HL-60/S4 treated with phorbol 12-myristate 13-acetate at 8.2 ng/mL for 4 days and 3 days (cell line): ENCODE results near the gene DPP6.

ENCODE experiments used
- in situ Hi-C: fragments of 300-500 bp; cut with MboI; formaldehyde crosslinking; loops from 2 replicates; pipeline ENCODE4 v1.15.0; 2022; ENCODE audit warnings: low sequenced_read_pairs

DPP6 gene

DNA sequence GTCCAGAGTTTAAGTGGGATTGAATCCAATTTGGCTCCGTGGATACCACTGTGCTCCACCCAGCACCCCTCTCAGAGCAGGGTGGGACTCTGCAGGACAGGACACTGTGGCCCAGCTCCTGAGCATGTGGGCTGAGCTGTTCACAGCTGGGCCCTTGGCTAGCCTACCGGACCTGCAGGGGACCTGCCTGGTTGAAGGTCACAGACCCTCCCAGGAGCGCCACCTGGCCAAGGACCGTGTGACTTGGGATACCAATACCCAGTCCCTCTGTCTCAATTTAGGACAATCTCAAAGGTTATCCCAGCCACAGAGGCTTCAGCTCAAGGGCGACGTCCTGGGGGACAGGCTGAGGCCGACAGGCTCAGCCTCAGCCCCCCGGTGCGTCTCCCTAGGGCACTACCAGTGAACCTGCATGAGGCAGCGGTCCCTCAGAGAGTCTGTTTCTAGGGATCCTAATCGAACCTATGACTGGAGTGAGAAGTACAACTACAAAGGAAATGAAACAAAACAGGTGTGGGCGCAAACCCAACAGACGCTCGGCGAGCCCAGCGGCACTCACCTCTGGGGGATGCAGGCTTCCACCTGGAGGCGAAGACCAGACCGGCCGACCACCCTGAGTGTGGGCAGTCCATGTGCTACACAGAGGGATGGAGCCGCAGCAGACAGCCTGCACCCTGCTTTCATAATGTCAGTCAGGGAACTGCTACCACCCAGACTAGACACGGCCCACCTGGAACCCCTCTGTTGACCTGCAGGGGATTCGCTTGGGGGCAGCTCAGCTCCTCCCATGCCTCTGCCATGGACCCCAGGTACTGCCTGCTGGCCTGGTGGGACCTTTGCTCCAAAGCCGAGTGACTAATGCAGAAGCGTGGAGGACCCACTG is 847.0 kb downstream of the DPP6 start:
- in situ Hi-C loops = no loop called here

DNA sequence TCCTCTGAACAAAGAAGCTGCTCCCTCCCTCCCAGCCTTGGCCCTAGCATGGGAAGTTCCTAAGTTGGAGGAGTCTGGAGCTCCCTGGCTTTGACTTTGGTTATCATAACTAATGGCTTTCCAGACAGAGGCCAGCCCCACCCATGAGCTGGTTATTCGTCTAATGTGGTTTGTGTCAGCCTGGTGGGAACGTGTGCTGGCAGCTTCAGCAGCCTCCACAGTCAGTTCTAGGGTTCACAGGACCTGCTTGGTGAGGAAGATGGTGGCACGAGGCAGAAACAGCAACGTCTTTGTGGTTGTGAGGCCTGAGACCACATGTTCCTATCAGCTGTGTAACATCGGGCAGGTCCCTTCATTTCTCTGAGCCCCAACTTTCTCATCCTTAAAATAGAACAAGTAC is 847.7 kb downstream of the DPP6 start:
- in situ Hi-C loops = loop anchor here (25.0 kb wide), 1 partner anchor 437 kb away; no protein-coding TSS in a partner anchor

DNA sequence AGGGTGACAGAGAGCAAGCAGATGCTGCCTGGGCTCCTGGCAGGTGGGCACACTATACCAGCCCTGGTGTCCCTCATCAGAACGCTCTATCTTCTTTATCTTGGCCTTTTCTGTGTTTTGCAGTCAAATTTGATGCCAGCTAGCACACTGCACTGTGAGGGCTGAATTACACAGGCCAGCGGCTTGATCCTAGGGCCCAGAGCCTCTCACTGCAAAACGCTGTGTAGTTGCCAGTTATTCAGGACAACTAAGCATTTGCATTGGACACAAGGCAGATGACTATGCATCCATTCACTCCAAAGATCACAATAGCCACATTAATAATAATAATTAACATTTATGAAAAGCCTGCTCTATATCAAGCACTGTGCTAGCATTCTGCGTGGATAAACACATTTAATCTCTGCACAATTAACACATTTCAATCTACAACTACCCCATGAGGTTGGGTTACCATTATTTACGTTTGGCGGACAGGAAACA is 850.4 kb downstream of the DPP6 start:
- in situ Hi-C loops = loop anchor here (25.0 kb wide), 1 partner anchor 435 kb away; no protein-coding TSS in a partner anchor

DNA sequence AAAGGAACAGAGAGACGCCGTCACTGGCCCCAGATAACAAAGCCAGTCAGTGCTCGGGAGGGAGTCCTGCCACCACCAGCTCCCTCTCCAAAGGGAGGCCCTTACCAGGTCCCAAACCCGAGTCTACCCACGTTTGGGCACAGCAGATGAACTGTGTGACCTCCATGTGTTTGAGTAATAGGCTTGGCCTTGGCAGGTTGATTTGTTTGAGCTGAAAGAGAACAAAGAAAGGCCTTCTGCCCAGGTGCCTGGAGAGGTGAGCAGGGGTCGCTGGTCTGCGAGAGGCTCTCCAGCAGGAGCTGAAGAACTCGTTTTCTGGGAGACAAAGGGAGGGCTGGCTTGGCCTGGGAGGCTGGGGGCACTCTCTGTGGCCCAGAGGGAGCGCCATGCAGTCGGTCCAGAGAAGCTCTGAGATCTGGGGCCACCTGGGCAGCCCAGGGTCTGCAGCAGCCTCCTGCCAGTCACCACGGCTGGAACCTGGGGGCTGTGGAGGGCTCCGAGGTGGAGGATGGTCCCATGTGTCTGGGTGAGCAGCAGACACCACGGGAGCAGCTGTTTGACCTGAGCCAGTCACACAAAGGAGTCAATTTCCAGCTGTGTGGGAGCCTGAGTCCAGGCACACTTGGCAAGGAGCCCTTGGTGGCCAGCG is 851.0 kb downstream of the DPP6 start:
- in situ Hi-C loops = loop anchor here (25.0 kb wide), 1 partner anchor 434 kb away; no protein-coding TSS in a partner anchor

DNA sequence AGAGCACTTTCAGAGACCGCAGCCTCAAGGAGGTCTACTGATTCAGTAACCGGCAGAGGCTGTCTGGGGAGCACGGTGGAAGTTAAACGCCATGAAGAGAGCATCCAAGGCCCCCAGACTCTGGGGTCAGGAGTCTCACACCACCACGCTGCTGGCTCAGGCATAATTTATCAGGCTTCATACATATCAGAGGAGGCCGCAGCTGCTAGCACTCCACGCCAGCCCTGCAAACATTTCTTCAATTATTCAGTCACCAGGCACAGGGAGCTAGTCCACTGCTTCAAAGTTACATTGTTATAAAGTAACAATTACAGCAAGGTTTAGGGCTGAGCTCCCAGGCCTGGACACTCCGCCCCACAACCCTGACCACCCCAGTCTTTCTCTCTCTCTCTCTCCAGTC is 852.9 kb downstream of the DPP6 start:
- in situ Hi-C loops = loop anchor here (25.0 kb wide), 1 partner anchor 432 kb away; no protein-coding TSS in a partner anchor

DNA sequence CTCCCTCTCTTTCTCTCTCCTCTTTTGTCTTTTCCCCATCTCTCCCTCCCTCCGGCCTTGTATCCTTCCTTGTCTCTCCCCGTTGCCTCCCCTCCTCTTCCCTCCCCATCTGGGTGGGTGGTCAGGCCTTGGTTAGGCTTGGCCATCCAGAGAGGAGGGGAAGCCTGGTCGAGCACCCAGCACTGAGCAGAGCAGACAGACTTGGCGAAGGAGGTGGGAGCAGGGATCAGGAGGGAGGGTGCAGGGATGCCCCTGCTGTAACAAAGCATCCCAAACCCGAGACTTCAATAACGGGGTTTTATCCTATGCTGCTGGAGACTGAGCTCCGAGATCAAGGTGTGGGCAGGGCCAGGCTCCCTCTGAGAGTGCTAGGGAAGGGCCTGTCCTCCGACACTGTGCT is 853.4 kb downstream of the DPP6 start:
- in situ Hi-C loops = loop anchor here (25.0 kb wide), 1 partner anchor 432 kb away; no protein-coding TSS in a partner anchor

DNA sequence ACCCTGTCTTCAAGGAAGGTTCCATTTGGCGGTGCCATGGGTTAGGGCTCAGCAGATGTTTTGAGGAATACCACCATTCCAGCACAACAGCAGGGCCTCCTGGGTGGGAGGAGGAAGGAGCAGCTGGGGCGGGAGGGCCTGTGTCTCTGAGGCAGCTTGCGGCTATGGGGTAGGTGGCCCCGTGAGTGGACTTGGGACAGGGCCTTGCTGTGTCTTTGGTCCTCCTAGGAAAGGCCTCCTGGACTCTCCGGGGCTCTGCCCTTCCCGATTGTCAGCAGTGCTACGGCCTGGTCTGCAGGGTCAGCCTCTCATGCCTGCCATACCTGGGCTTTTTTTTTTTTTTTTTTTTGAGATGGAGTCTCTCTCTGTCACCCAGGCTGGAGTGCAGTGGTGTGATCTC is 854.0 kb downstream of the DPP6 start:
- in situ Hi-C loops = loop anchor here (25.0 kb wide), 1 partner anchor 431 kb away; no protein-coding TSS in a partner anchor

DNA sequence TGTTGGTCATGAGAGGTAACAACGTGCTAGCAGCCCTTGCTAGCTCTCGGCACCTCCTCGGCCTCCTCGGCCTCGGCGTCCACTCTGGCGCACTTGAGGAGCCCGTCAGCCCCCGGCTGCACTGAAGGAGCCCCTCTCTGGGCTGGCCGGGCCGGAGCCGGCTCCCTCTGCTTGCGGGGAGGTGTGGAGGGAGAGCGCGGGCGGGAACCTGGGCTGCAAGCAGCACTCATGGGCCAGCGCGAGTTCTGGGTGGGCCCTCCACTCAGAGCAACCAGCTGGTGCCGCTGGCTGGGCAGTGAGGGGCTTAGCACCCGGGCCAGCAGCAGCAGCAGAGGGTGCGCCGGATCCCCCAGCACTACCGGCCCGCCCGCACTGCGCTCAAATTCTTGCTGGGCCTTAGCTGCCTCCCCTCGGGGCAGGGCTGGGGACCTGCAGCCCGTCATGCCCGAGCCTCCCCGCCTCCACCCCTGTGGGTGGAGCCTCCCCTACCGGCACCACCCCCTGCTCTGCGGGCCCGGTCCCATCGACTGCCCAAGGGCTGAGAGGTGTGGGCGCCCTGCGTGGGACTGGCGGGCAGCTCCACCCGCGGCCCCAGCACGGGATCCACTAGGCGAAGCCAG is 854.6 kb downstream of the DPP6 start:
- in situ Hi-C loops = loop anchor here (25.0 kb wide), 1 partner anchor 430 kb away; no protein-coding TSS in a partner anchor

DNA sequence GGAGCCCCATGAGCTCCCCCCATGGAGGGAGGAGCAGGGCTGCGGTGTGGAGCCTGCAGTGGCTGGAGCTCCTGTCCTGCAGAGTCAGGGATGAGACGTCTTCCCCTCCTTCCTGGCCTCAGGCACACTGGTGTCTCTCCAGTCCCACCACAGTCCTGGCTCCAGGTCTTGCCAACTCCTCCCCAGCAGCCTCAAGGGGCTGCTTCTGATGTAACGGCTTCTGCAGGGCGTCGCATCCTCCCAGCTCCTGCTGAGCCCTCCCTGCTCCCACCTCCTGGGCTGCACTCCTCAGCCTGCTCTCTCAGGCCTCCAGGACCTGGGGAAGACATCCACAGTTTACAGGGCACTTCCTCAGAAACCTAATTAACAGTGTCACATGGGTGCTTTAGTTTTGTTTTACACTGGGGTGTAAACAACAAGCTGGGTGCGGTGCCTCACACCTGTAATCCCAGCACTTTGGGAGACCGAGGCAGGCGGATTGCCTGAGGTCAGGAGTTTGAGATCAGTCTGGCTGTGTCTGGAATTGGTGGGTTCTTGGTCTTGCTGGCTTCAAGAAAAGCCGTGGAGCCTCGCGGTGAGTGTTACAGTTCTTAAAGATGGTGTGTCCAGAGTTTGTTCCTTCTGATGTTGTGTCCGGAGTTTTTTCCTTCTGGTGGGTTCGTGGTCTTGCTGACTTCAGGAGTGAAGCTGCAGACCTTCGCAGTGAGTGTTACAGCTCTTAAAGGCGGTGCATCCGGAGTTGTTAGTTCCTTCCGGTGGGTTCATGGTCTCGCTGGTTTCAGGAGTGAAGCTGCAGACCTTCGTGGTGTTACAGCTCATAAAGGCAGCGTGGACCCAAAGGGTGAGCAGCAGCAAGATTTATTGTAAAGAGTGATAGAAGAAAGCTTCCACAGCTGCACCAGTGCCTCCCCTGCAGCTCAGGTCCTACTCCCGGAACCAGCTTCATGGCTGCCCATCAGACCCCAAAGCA is 855.7 kb downstream of the DPP6 start:
- in situ Hi-C loops = loop anchor here (25.0 kb wide), 1 partner anchor 429 kb away; no protein-coding TSS in a partner anchor

DNA sequence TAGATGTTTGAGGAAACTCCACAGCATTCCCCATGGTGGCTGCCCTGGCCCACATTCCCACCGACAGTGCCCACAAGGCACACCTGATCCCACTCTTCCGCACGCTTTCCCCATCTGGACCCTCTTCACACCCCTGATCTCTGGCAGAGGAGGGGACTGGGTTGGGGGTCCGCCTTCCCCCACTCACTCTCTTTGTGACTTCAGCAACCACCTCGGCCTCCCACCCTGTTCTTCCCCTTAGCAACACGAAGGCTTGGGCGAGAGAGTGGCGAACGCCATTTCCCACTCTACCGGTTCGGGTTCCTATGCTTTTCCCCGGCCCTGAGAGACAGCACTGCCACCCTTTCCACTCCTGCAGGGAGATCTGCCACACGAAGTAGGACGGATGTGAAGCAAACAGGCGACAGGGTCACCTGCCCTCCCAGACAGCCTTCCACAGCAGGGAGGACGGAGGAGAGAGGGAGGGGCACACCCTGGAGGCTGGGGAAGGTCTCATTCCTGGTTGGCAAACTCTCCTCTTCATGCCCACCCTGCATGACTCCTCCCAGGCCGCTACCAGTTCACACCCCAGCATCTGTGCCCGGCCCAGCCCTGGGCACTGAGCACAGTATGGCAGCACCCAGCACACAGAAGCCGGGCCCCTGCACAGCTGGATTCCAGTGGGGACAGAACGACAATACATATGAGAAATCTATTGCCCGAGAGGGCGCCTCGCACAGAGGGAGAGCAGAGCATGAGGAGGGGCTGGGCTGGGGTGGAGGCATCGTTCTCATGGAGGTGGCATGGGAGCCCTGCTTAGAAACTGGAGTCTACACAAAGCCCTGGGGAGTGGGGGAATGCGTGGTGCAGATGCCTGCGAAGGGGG is 857.3 kb downstream of the DPP6 start:
- in situ Hi-C loops = loop anchor here (25.0 kb wide), 1 partner anchor 428 kb away; no protein-coding TSS in a partner anchor

DNA sequence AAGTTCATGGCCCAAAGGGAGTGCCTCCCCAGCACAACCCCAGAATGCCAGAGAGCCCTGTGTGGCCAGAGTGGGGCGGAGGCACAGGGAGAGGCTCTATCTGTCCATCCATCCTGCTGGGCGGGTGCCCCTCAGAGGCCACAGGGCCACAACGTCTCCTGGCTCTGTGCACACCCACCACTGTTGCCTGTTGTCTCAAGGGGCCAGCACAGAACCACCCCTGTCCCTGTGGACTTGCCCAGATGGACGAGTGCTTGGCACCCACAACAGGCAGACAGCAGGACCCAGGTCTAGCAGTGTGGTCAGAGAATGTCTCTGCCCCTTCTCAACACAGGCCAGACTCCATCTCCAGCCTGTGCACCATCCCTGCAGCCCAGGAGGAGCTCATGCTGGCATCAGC is 857.9 kb downstream of the DPP6 start:
- in situ Hi-C loops = loop anchor here (25.0 kb wide), 1 partner anchor 427 kb away; no protein-coding TSS in a partner anchor

DNA sequence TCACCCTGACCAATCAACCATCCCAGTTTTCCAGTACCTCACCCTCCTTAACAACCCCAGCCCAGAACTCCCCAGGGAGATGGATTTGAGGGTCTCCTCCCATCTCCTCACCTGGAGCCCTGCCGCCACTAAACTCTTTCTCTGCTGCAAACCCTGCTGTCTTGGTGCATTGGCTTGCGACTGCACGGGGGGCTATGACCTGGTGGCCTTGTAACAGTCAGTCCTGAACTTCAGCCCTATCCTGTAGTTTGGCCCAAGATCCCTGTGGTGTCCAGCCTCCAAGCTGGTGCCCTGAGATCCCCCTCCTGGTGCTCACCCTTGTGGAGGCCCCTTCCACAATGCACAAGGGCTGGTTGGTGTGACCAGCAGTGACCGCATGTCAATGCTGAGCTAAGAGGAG is 858.8 kb downstream of the DPP6 start:
- in situ Hi-C loops = loop anchor here (25.0 kb wide), 1 partner anchor 426 kb away; no protein-coding TSS in a partner anchor

DNA sequence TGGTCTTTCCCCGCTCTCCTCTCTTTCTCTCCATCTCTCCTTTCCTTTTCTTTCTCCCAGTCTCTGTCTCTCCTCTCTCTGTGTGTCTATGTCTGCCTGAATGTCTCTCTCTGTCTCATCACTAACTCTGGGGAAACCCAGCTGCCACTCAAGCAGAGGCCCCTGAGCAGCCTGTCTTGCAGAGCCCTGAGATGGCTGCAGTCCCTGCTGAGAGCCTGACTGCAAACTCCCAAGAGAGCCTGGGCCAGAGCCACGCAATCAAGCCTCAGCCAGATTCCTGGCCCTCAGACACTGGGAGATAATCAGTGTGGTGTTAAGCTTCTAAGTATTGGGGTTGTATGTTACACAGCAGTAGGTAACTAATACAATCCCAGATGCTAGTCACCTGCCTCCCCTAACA is 859.2 kb downstream of the DPP6 start:
- in situ Hi-C loops = loop anchor here (25.0 kb wide), 1 partner anchor 426 kb away; no protein-coding TSS in a partner anchor

DNA sequence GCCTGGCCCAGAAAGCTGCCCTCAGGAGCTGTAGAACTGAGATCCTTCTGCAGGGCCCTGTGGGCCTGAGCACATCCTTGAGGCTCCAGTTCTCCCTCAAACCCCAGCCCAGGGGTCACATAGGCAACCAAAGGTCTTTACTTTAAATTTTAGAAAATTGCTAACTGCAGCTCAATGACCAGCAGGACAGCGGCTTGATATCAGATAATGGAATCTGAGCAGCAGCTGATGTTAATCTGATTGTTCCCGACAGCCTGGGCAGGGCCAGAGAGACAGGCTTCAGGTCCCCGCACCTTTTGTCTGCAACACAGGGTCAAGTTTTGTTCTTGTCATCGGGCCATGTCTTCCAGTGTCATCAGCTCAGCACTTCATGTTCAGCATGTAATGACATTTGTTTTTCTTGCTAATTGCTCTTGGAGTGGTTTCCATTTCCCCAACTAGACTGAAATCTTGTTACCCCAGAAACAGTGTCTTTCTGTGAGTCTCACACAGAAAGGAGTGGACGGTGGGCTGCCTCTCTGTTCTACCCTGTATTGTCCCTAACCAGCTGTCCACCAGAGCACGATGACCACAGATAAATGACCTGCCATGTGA is 859.8 kb downstream of the DPP6 start:
- in situ Hi-C loops = loop anchor here (25.0 kb wide), 1 partner anchor 425 kb away; no protein-coding TSS in a partner anchor

DNA sequence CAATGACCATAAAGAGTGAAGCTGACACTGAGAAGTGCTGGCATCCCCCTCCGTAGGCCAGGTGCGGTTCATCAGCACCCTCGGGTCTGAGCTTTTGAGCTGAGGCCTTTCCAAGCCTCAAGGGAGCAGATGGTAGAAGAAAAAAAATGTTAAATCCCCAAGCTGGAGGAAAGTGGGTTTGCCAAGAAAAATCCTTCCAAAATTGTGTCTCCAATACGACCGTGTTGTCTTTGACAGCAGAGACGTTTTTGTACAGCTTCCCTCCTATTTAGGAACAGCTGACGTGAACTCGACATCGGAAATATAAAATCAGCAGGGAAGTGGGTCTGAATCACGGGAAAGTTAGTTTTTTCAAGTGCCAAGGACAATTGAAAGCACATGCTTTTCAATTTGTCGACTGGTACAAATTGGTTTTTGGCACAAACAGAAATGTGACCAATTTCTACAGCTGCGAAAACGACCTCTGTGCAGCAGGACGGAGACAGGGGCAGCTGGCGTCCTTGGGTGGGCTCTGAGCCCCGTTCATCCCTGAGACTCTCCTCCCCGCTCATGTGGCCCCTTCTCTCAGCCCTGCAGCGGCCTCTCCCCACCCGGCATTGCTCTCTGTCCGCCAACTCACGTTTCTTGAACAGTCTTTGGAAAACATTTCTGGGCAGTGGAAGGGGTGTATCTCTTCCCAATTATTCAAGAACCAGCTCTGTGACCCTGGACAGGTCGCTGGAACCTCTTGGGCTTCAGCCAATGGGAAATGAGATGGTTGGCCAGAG is 860.9 kb downstream of the DPP6 start:
- in situ Hi-C loops = loop anchor here (25.0 kb wide), 1 partner anchor 424 kb away; no protein-coding TSS in a partner anchor

DNA sequence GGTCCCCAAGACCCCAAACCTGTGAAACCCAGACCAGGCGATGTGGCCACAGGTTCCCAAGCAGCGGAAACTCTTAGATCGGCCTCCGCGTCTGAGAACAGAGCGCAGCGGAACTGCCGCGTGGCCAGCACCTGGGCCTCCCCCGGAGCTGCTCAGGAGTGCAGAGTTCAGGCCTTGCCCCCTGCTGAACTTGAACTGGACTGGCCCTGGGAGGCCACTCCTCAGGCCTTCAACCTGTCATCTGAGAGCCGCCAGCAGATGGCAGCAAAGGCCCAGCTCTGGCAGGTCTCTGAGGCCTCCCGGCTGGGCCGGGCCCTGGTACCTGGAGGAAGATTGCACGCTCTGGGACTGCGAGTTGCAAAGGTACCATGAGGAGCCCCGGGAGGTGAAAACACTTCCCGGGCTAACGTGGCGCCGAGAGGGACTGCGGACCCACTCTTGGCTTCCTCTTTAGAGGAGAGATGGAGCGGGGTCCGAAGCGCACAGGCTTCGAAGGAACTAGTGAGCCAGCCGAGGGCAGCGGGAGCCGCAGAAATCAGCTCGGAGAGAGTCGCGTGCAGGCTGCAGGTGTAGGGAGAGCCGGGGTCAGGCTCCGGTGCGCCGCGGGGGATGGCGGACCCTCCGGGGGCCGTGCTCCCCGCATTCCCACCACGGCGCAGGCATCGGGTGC is 861.6 kb downstream of the DPP6 start:
- in situ Hi-C loops = loop anchor here (25.0 kb wide), 1 partner anchor 424 kb away; no protein-coding TSS in a partner anchor
